ENCODE data around the gene DMD. TPM values are rescaled to one million over a fixed set of nuclear protein-coding genes. Genes with fewer than 3 reads are reported as not detected.

The DMD gene
- total RNA-seq, 1 experiment from 2014 or later: 19.3 TPM

DNA sequence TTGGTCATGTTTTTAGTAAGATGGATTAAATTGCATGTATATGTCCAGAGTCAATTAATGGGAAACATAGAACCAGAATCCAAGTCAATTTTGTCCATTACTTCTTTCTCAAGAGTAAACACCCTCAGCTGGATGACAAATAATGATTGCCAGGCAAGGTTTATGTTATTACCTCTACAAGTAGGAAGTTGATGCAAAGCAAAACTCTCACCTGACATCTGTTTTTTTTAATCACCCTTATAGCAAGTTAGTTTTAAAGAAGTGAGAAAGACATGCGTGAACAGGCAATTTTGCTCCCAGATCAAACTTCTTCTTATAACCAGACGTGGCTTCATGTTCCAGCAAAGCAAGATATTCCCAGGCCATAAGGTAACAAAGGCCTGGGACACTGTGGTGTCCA lies 1791.0 kb downstream of the DMD start:
- Mint-ChIP-seq H3K27ac (ENCODE audit: low read depth, unreplicated experiment) (no peak overlapping the region), H3K4me1 (ENCODE audit: insufficient read depth, unreplicated experiment) (peaks cover 8% of the 10 kb centered on the region), H3K9me3 (ENCODE audit: unreplicated experiment) (no peaks in the 10 kb centered on the region), H3K4me3 (ENCODE audit: unreplicated experiment) (no peak overlapping the region), H3K36me3 (ENCODE audit: insufficient read depth, unreplicated experiment) (no peaks in the 10 kb centered on the region), H3K27me3 (ENCODE audit: insufficient read depth, unreplicated experiment) (no peaks in the 10 kb centered on the region)
- CTCF ChIA-PET: interaction anchor here (0.6 kb wide), 1 partner anchor 30 kb away, joined by 3 read pairs; no protein-coding TSS in a partner anchor
- POLR2A ChIA-PET: interaction anchor here (1.4 kb wide), 1 partner anchor 154 kb away, joined by 4 read pairs; no protein-coding TSS in a partner anchor
- BruUV-seq (replicated peaks): no TSS peak
- DNase-seq (ENCODE audit: unreplicated experiment): no peak
- intact Hi-C loops (cut with micrococcal nuclease): loop anchor here (10.0 kb wide), 1 partner anchor 386 kb away; no protein-coding TSS in a partner anchor
- TF ChIP-seq, protein P1, sequence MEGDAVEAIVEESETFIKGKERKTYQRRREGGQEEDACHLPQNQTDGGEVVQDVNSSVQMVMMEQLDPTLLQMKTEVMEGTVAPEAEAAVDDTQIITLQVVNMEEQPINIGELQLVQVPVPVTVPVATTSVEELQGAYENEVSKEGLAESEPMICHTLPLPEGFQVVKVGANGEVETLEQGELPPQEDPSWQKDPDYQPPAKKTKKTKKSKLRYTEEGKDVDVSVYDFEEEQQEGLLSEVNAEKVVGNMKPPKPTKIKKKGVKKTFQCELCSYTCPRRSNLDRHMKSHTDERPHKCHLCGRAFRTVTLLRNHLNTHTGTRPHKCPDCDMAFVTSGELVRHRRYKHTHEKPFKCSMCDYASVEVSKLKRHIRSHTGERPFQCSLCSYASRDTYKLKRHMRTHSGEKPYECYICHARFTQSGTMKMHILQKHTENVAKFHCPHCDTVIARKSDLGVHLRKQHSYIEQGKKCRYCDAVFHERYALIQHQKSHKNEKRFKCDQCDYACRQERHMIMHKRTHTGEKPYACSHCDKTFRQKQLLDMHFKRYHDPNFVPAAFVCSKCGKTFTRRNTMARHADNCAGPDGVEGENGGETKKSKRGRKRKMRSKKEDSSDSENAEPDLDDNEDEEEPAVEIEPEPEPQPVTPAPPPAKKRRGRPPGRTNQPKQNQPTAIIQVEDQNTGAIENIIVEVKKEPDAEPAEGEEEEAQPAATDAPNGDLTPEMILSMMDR (IDR thresholded peaks at IDR 0.05; ENCODE audit: unreplicated experiment): no peak

DNA sequence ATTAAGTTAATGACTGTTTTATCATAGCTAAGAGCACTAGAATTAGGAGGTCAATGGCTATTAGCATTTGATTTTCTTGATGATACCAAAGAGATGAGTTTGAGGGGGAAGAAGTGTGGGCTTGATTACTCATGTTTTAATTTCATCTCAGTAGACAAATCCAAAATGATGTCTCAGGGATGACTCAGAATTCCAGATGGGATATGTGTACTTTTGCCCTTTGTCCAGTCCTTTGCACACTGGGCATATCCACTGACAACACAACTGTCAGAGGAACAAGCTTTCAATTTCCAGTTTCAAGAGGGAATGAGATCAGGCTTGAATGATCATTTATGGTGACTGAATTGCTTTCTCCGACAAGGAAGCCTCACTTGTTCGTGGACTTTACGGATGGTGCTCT lies 1814.2 kb downstream of the DMD start:
- CTCF ChIA-PET: interaction anchor here (0.7 kb wide), 1 partner anchor 302 kb away, joined by 4 read pairs; no protein-coding TSS in a partner anchor
- POLR2A ChIA-PET: no interaction called here
- Mint-ChIP-seq H3K27ac (ENCODE audit: low read depth, unreplicated experiment) (no peak overlapping the region), H3K4me1 (ENCODE audit: insufficient read depth, unreplicated experiment) (no peaks in the 10 kb centered on the region), H3K9me3 (ENCODE audit: unreplicated experiment) (no peaks in the 10 kb centered on the region), H3K27me3 (ENCODE audit: insufficient read depth, unreplicated experiment) (peaks cover 38% of the 10 kb centered on the region), H3K36me3 (ENCODE audit: insufficient read depth, unreplicated experiment) (no peaks in the 10 kb centered on the region), H3K4me3 (ENCODE audit: unreplicated experiment) (no peak overlapping the region)
- peak; percentile 22 for DNase-seq (ENCODE audit: unreplicated experiment)
- TF ChIP-seq, protein P1 (IDR thresholded peaks at IDR 0.05; ENCODE audit: unreplicated experiment): no peak
- no TSS peak for BruUV-seq (replicated peaks)
- intact Hi-C loops (cut with micrococcal nuclease): no loop called here

DNA sequence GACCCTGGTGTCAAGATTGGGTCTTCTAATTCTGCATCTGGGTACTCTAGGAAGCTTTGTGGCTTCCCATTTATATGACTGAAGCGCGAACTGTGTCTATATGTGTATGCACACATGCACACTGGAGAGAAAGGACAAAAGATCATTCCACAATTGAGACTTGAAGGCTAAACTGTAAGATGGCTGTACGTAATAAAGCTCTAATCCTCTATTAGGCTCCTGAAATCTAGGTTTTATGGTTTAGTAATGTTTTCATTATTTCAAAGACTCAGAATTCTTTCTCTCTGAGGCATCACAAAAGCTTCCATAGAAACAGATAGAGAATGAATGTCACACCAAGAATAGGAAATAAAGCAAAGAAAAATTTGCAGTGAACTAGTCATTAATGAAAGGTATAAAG lies 1818.8 kb downstream of the DMD start:
- Mint-ChIP-seq H3K27ac (ENCODE audit: low read depth, unreplicated experiment) (no peak overlapping the region), H3K36me3 (ENCODE audit: insufficient read depth, unreplicated experiment) (no peaks in the 10 kb centered on the region), H3K4me3 (ENCODE audit: unreplicated experiment) (no peak overlapping the region), H3K27me3 (ENCODE audit: insufficient read depth, unreplicated experiment) (peaks cover 23% of the 10 kb centered on the region), H3K4me1 (ENCODE audit: insufficient read depth, unreplicated experiment) (no peaks in the 10 kb centered on the region), H3K9me3 (ENCODE audit: unreplicated experiment) (no peaks in the 10 kb centered on the region)
- no TSS peak for BruUV-seq (replicated peaks)
- TF ChIP-seq, protein P1 (IDR thresholded peaks at IDR 0.05; ENCODE audit: unreplicated experiment): no peak
- CTCF ChIA-PET: no interaction called here
- intact Hi-C loops (cut with micrococcal nuclease): no loop called here
- POLR2A ChIA-PET: no interaction called here
- DNase-seq (ENCODE audit: unreplicated experiment): no peak

DNA sequence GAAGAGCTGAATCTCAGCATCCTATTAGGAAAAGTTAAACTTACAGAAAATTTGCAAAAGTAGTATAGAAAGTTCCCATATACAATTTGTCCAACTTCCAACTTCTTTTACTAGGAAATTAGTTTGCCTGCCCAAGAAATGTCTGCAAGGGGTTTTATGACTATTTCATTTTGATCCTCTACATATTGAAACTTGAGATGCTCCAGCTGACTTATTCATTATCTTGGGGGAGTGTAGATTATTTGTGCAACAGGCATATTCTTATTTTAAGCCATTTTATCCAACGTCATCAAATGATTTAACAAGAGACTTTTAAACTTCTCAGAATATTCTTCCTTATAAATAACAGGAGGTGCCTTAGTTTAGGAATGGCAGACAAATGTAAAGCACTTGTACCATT lies 1822.4 kb downstream of the DMD start:
- Mint-ChIP-seq H3K27me3 (ENCODE audit: insufficient read depth, unreplicated experiment) (peaks cover 17% of the 10 kb centered on the region), H3K9me3 (ENCODE audit: unreplicated experiment) (no peaks in the 10 kb centered on the region), H3K4me1 (ENCODE audit: insufficient read depth, unreplicated experiment) (no peaks in the 10 kb centered on the region), H3K36me3 (ENCODE audit: insufficient read depth, unreplicated experiment) (no peaks in the 10 kb centered on the region), H3K4me3 (ENCODE audit: unreplicated experiment) (no peak overlapping the region), H3K27ac (ENCODE audit: low read depth, unreplicated experiment) (no peak overlapping the region)
- no TSS peak for BruUV-seq (replicated peaks)
- intact Hi-C loops (cut with micrococcal nuclease): no loop called here
- TF ChIP-seq, protein P1 (IDR thresholded peaks at IDR 0.05; ENCODE audit: unreplicated experiment): no peak
- CTCF ChIA-PET: interaction anchor here (0.7 kb wide), 1 partner anchor 314 kb away, joined by 3 read pairs; no protein-coding TSS in a partner anchor
- no peak for DNase-seq (ENCODE audit: unreplicated experiment)
- POLR2A ChIA-PET: no interaction called here

Measured in MCF 10A (cell line).